Stimulated activated CD4-positive, alpha-beta T cell treated with anti-CD3 and anti-CD28 coated beads, Interleukin-4, amount 100 ng/mL, for 48 hours (primary cell): ENCODE results near the gene CALHM6.

Source experiments
- DNase-seq, 2 donors: peaks; one replicate each; pipeline ENCODE4 v3.0.0-alpha.2; 2020; ENCODE audit warnings: low read depth in 2 of 2

The CALHM6 gene

DNA sequence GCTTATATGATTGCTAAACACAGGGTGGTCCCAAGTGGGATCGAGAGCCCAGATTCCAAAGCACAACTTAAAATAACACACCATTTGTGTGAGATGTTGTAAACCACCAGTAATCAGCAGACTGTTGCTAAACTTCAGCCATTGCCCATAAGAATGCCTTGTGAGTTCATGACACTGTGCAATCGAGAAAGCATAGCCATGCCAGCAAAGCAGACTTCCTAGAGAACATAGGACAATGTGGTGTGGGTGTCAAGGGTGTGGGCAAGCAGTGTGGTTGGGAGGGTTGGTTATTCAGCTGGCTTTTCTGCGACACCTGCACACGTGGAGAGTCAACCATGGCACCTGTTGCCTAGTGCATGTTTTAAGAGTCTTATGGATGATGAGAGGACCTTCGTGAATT, 16.1 kb upstream of the CALHM6 start:
- no peak for DNase-seq

DNA sequence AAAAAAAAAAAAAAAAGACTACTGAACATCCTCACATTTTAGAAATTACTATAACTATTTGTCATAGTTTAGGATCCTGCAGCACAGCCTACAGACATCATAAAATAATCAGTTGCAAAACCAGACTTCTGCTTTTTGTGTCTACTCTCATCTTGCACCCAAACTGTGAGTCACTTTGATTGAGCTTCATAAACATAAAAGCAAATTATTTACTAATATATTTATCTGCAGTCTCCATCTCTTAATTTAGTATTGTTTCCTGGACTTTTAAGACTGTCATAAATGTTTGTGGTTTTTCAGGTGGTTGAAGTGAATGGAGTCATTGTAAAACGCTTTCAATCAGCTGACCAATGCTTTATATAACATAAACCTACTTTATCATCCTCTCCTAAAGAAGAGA, 14.8 kb upstream of the CALHM6 start:
- no peak for DNase-seq

DNA sequence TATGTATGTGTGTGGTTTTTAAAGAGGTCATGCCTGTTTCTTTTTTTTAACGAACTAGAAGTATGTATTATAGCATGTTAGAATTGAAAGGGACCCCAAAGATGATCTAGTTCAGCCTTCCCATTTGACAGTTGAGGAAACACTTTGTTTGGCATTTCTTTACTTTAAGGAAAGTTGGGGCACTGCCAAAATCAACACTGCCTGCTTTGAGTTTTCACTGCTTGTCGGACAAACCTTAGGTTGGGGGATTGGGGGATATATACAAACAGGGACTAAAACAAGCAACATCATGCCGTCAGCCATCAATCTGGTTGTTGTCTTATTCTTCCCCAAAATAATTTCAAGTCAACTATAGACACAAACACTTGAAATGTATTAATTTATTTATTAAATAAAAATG, 14.1 kb upstream of the CALHM6 start:
- DNase-seq, result no peak

DNA sequence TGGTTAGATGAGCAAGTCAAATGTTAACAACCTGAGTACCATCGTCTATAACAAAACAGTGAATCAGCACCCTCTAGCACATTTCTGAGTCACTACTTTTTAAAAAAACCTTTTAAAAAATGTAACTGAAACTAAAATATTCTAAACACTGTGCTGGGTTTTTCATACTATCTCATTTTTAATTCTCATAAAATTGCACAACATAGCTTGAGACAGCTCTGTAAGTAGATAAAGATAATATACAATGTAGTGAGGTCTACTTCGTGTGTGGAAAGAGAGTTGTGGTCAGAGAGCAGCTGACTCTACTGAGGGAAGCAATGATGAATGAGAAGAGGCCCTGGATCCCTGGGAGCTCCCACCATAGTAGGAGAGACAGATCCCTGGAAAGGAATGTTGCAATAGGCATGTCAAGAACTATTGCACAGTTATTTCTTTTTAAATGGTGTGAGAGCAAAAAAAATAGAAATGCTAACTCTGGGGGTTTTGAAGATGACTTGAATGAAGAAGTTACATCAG, 13.6 kb upstream of the CALHM6 start:
- DNase-seq, result no peak

DNA sequence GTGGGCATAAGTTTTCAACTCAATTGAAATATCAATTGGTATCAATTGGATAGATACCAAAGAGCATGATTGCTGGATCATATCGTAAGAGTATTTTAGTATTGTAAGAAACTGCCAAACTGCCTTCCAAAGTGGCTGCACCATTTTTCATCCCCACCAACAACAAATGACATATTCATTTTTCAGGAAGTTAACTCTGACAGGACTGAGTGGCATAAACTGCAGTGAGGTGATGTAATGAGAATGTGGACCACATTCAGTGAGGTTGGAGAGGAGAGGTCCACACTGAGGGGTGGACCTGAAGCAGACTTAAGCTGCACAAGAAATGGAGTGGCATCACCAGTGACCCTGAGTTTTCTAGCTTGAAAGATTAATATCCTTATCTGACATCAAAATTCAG, 11.6 kb upstream of the CALHM6 start:
- no peak for DNase-seq

DNA sequence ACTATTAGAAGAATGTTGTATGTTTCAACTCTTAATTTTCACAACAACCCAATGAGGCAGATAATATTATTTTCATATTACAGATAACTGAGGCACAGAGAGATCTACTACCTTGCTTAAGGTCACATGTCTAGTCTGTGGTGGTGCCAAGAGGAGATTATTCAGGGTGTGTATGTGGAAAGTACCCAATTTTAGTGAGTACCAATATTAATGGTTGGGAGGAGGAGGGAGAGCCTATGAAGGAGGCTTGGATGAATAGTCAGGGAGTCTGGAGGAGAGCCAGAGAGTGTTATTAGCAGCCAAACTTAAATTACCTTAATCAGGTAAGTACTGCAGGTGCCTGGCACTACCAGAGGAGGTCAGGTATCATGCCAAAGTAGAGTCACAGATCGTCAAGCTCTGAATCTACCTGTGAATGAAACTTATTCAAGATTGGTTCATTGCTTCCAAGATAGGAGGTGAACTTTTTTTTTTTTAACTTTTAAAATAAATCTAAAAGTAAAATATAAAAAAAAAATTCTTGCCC, 10.9 kb upstream of the CALHM6 start:
- DNase-seq, result no peak

DNA sequence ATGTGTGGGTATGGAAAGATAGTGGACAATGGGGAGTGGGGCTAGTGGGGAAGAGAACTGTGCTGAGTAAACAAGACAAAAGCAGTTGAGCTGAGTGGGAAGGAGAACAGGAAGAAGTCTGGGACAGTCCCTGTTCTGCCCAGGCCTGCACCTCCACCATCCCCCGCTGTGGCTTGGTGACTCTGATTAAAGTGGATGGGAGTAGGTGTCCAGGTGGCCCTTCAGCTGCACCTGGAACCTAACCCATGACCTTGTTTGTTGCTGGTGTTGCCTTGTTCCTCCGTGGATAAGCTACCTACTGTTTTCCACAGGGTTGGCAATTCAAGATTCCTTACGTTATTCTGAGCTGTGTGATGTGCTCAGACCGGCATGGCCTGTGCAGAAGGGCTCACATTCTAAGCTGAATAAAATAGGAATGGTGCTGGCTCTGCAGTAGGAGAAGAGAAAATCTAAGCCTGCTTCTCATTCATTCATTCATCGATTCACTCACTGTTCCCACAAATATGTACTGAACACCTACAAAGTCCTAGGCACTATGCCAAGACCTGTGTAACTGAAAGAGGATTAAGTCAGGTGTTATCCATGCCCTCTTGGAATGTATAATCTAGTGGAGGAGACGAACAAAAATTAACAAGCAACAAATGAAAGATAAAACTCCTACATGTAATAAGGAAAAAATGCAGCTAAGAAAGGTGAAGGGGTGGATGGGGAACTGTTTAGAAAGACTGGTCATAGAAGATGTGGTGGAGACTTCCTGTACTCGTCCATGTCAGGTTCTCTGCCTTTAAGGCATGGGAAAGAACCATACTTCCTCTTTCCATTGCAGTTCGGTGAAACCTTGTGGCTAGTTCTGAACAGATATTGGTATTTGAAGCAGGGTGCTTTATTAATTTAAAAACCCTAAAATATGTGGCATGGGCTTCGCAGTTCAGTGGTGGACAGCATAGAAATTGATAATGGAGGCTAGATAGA, 10.1 kb upstream of the CALHM6 start:
- no peak for DNase-seq

DNA sequence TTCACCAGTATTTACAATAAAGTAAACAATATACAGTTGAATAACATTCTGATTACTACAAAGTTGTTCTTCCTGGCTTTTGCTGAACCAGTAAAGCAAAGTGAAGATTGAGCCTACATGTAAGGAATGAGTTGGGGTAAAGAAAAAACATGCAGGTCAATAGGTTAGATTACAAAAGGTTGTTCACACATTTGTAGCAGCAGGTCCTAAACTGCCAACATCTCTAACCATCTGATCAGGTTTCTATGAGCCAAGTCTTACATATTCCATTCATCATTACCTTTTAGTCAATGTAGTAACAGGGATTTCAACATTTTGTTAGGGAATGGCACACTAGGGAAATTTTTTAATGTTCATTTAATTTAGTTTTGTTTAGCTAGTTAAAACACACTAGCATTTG, 9.3 kb upstream of the CALHM6 start:
- no peak for DNase-seq

DNA sequence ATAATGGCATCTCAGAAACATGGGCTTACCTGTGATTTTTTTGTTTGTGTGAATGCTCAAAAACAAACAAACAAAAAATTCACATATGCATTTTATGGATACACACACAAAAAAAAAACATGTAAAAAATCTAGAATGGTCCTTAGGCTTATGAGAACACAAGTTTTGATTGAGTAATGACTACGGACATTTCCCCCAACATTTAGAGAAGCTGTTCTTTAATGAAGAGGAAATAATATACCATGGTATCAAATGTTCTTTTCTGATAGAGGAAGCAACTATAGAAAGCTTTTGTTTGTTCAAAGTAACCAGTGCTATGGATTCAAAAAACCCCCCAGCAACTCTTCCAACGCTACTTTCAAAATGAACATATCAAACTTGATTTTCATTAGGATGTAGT, 8.6 kb upstream of the CALHM6 start:
- DNase-seq, result no peak

DNA sequence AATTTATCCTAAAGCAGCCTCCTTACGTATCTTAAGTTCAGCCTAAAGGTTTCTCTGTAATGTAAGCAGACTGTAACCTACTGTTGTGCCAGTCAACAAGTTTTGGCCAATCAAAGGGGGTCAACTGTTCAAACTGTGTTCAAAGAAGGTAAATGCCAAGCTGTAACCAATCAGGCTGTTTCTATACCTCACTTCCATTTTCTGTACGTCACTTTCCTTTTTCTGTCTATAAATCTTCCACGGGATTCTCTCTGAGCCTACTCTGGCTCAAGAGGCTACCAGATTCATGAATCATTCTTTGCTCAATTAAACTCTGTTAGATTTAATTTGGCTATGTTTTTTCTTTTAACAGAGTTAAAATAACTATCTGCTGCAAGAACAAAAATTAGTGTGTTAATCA, 5.1 kb upstream of the CALHM6 start:
- no peak for DNase-seq

DNA sequence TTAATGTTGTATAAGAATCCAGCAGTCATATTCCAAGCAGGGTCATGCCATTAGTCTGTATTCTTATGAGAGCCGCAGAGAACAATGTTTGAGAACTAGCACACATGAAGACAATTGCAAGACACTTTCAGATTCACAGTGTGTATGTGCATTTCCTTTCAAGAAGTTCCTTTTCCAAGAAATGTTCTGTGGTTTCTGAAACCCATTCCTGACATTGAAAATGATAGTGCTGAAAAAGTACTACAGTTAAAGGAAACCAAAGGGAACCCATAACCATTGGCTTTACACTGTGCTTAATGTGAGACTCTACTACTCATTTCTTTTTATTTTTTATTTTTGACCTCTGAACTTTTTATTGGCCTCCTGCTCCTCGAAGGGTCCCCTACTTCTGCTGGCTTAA, 4.2 kb upstream of the CALHM6 start:
- DNase-seq, result no peak

DNA sequence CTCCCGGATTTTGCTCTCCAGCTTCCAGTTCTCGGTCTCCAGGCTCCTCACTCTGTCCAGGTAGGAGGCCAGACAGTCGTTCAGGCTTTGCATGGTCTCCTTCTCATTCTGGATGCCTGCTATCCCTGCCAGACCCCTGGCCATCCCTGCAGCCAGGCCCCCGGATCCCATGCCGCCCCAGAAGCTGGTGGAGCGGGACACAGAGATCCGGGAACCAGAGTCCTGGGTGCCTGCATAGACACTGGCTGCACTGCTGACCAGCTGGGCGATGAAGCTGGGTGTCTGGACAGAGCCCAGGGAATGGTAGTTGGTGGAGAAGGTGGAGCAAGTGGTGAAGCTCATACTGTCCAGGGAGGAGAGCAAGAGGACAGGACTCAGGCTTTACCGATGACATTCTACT, 2.9 kb upstream of the CALHM6 start:
- DNase-seq, result no peak

DNA sequence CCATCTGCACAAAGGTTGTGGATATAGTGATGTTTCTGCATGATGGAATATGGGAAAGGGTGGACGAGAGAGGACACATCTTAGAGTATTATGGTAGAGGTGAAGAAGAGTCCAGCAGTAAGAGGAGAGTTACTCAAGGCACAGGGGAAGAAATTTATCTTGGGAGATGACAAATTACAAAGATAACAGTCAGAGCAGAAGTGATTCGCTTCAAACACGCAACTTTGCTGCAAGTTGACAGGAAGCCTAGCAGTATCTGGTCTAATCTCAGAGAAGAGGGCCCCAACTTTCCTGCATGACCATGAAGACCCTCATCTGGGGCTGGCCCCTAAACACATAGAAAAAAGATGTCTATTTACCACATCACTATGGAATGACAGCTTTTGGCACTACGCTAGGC, 1.2 kb upstream of the CALHM6 start:
- DNase-seq, result no peak

DNA sequence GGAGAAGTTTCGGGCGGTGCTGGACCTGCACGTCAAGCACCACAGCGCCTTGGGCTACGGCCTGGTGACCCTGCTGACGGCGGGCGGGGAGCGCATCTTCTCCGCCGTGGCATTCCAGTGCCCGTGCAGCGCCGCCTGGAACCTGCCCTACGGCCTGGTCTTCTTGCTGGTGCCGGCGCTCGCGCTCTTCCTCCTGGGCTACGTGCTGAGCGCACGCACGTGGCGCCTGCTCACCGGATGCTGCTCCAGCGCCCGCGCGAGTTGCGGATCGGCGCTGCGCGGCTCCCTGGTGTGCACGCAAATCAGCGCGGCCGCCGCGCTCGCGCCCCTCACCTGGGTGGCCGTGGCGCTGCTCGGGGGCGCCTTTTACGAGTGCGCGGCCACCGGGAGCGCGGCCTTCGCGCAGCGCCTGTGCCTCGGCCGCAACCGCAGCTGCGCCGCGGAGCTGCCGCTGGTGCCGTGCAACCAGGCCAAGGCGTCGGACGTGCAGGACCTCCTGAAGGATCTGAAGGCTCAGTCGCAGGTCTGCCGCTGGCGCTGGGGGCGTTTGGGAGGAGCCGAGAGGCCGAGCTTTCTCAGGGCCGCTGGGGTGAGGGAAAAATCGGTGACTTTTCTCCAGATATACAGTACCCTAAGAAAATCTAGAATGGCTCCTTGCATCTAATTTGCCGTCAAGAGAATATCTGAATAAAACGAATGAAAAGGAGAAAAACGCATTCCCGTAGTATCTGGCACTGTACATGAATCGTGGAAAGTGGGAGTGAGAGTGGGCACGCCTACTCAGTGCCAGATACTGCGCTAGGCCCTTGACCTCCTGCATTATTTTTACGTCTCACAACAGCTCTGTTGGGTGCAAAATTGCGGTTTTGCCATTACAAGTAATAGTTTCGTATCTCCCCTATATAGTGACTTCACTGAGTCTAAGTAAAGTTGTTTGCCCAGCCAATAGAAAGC, 1.0 kb downstream of the CALHM6 start:
- DNase-seq, result peak; percentile 32 to 42

DNA sequence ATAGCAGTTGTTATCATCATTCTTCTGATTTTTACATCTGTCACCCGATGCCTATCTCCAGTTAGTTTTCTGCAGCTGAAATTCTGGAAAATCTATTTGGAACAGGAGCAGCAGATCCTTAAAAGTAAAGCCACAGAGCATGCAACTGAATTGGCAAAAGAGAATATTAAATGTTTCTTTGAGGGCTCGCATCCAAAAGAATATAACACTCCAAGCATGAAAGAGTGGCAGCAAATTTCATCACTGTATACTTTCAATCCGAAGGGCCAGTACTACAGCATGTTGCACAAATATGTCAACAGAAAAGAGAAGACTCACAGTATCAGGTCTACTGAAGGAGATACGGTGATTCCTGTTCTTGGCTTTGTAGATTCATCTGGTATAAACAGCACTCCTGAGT, 2.1 kb downstream of the CALHM6 start:
- no peak for DNase-seq

DNA sequence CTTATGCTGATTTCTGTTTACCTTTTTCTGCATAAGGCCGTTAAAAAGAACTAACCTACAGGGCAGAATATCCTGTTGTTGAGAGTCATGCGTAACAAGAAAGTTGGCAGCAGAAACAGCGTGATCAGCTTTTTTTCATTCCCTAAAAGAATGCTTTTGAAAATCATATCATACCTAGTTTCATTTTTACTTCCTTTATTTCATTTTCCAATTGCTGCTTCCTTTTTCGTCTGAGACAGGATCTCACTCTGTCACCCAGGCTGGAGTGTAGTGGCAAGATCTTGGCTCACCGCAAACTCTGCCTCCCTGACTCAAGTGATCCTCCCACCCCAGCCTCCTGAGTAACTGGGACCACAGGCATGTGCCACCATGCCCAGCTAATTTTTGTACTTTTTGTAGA, 4.1 kb downstream of the CALHM6 start:
- no peak for DNase-seq

DNA sequence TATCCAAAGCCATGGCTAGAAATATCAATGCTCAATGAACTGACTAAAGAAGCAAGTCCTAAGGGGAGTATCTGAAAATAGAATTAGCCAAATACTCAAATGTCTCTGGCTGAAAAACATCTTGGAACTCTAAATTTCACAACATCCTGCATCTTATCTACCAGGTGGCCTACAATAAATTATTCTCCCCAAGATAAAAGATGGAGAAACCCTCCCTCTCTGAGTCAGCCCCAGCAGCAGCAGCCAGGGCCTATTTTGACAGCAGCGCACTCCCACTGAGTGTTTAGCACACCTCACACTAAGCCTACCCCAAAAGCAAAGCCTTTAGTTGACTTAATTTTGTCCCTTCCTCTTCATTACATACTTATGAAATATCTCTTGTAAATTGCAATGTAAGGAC, 5.9 kb downstream of the CALHM6 start:
- DNase-seq, result no peak

DNA sequence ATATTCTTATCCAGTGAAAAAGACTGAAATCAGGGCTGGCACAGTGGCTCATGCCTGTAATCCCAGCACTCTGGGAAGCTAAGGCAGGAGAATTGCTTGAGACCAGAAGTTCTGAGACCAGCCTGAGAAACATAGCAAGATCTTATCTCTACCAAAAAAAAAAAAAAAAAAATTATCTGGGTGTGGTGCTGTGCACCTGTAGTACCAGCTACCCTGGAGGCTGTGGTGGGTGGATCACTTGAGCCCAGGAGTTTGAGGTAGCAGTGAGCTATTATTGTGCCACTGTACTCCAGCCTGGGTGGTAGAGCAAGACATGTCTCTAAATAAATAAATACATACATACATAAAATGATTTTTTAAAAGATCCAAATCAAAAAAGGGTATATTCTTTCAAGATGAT, 6.3 kb downstream of the CALHM6 start:
- no peak for DNase-seq

DNA sequence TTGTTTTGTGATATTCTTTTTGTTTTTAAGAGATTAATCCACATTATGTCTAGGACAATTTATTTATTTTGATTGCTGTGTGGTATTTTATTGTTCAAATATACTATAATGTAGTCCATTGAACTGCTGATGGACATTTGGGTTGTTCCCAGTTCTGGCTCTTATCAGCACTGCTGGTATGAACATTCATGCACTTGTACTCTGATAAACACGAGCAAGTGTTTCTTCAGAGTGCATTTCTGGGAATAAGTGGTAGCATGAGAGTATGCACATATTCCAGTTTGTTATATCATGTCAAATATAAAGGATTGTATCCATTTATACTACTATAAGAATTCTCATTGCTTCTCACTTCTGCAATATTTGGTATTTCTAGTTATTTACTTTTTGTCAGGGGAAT, 7.1 kb downstream of the CALHM6 start:
- DNase-seq, result no peak

DNA sequence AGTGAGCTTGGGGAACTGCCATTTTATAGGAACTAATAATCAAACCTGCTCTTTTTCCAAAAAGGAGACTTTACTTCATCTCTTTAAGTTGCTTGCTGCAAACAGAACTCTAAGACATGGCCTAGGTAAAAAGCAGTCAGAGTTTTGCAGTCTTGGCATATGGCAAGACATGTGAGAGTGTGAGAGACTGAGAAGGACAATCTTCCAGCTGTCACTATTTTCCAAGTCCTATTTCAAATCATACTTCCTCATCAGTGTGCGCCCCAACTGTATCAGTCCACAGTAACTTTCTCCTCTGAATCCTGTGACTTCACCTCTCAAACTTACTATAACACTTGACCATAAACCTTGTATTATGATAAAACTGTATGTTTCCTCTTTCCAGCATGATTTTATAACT, 10.4 kb downstream of the CALHM6 start:
- DNase-seq, result no peak

DNA sequence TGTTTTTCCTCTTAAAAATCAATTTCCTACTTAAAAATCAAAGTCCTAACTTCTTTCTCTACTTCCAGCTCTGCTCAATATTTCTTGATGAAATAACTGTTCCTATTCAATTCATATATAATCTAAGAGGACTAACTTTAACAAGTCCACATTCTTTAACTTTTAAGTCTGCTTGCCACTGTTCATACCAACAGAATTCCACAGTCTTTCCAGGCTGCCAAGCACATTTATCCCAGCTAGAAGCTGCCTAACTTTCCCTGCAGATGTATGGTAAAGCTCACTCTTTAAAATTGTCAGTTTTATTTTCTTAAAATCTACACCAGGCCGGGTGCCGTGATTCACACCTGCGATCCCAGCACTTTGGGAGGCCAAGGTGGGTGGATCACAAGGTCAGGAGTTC, 11.5 kb downstream of the CALHM6 start:
- no peak for DNase-seq

DNA sequence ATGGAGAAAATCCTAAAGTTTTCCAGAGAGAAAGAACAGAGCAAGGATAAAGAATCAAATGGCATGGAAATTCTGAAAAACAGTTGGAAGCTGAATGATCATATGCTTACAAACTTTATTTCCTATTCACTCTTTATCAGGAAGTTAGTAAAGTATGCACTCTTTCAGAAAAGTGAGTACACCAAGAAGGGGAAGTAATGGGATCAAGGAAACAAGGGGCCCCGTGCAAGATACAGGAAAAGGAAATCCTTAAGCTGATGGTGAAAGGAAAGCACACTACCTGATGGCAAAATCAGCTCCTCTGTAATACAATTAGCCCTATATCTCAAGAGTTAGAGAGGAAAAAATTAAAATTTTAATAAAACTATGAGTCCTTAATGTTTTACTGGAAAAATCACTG, 14.0 kb downstream of the CALHM6 start:
- no peak for DNase-seq
